ENCODE measurements around the gene TRIM10.

DNA sequence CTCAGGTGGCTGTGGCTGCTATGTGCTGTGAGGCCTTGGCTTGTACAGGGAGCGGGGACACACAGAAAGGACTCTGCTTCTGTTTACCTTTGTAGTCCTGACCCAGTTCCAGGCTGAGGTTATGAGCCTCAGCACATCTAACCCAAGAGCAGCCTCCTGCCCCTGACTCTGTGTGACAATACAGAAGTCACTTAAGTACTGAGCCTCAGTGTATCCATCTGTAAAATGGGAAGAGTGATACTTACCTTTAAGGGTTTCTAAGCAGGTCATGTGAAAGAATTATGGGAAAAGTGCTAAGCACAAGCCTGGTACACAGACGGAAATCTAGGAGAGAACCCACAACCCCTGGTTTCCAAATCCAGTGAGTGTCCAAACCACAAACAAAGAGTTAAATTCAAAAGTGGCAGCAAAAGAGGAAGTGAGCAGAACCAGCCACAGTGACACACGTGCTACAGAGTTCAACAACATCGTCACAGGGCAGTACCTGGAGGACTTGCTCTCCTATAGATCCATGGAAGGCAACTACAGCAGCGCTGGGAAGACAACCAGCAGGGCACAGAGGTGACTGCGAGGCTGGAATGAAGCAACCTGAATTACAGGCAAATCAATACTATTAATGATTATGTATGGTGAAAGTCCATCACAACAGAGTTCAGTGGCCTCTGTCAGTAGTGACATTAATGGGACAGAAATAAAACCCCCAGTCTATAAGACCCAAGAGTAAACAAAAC, 39.7 kb upstream of the TRIM10 start:
- no peak for TF ChIP-seq POLR2A (IDR thresholded peaks at IDR 0.05)
- TF ChIP-seq CTCF (IDR thresholded peaks at IDR 0.05): no peak
